Lung (tissue), 12 donors: ENCODE measurements around the gene SPRYD3. TPM values are rescaled to one million over a fixed set of nuclear protein-coding genes. Genes with fewer than 3 reads are reported as not detected.

Experiments
- ATAC-seq: fragments of 200-7000 bp; cut with Tn5 transposase; one replicate; pipeline ENCODE4 v1.9.1; 2020; ENCODE audit warnings: moderate number of reproducible peaks; ENCODE audit not compliant: insufficient read depth, low FRiP score
- DNase-seq, 3 donors: peaks; one replicate each; pipeline ENCODE4 v3.0.0-alpha.2; 2013 to 2017
- H3K27ac ChIP-seq, 2 donors: one replicate each; pipeline ENCODE4 v1.5.1; 2013; ENCODE audit warnings: mild to moderate bottlenecking in 2 of 2, moderate library complexity in 2 of 2, control low read depth in 1 of 2, inconsistent platforms in 1 of 2, low read depth in 1 of 2, low read length in 1 of 2
- H3K27me3 ChIP-seq, 3 donors: one replicate each; pipeline ENCODE4 v1.5.1; 2013; ENCODE audit warnings: low read length in 2 of 3; ENCODE audit not compliant: control insufficient read depth in 3 of 3, insufficient read depth in 3 of 3
- H3K36me3 ChIP-seq, 4 donors: one replicate each; pipeline ENCODE4 v1.5.1; 2013; ENCODE audit warnings: low read length in 4 of 4, mild to moderate bottlenecking in 1 of 4, moderate library complexity in 1 of 4; ENCODE audit not compliant: control insufficient read depth in 4 of 4, insufficient read depth in 4 of 4
- H3K4me1 ChIP-seq, 5 donors: one replicate each; pipeline ENCODE4 v1.5.1; 2013; ENCODE audit warnings: low read length in 5 of 5, mild to moderate bottlenecking in 2 of 5, moderate library complexity in 1 of 5; ENCODE audit not compliant: control insufficient read depth in 5 of 5, insufficient read depth in 5 of 5
- H3K4me3 ChIP-seq: one replicate; pipeline ENCODE4 v1.5.1; 2013; ENCODE audit warnings: mild to moderate bottlenecking, control low read depth, moderate library complexity
- H3K9ac ChIP-seq, 2 donors: one replicate each; pipeline ENCODE4 v1.5.1; 2013; ENCODE audit warnings: low read length in 2 of 2, control low read depth in 1 of 2; ENCODE audit not compliant: insufficient read depth in 1 of 2
- H3K9me3 ChIP-seq, 4 donors: one replicate each; pipeline ENCODE4 v1.5.1; 2013; ENCODE audit warnings: low read length in 3 of 4, mild to moderate bottlenecking in 1 of 4, moderate library complexity in 1 of 4; ENCODE audit not compliant: control insufficient read depth in 4 of 4, insufficient read depth in 3 of 4
- WGBS, 2 donors: extraction: QIAGEN DNeasy Blood & Tissue Kit; methylation state at CpG; one replicate each; pipeline ENCODE4 v1.1.7; 2013; 5-methylcytosine and 5-hydroxymethylcytosine counted together
- polyA plus RNA-seq, 2 donors: library from polyadenylated mRNA; stranded (reverse); fragments of 200-250 nt; gene quantifications; one replicate each; pipeline ENCODE4 v1.2.1, GENCODE V29; 2013
- total RNA-seq, 2 donors: library from RNA; depleted of rRNA in 1 of 2; stranded (reverse); fragments of >200 nt in 1 of 2; gene quantifications; one replicate each; pipeline ENCODE4 v1.2.1, GENCODE V29; 2014 to 2021
- TF ChIP-seq, protein P1 (sequence below): IDR thresholded peaks from 2 replicates; pipeline ENCODE4 v1.5.1; 2012; ENCODE audit warnings: mild to moderate bottlenecking; ENCODE audit errors: control extremely low read depth, extremely low read depth
- donor health status: control.
- donor health status: control.
- donor health status: Bipolar disorder and iron deficiency.
- donor health status: healthy.
- donor health status: DM: yes; HTN: yes; CAD: no.

The SPRYD3 gene
- total and polyA plus RNA-seq, 4 donors, result 17.1 to 60.2 (median 34.9) TPM

GRCh38 chr12:53093777-53094393 is 14.7 kb upstream of the SPRYD3 start:
- TF ChIP-seq, protein P1, sequence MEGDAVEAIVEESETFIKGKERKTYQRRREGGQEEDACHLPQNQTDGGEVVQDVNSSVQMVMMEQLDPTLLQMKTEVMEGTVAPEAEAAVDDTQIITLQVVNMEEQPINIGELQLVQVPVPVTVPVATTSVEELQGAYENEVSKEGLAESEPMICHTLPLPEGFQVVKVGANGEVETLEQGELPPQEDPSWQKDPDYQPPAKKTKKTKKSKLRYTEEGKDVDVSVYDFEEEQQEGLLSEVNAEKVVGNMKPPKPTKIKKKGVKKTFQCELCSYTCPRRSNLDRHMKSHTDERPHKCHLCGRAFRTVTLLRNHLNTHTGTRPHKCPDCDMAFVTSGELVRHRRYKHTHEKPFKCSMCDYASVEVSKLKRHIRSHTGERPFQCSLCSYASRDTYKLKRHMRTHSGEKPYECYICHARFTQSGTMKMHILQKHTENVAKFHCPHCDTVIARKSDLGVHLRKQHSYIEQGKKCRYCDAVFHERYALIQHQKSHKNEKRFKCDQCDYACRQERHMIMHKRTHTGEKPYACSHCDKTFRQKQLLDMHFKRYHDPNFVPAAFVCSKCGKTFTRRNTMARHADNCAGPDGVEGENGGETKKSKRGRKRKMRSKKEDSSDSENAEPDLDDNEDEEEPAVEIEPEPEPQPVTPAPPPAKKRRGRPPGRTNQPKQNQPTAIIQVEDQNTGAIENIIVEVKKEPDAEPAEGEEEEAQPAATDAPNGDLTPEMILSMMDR, result no peak
- ATAC-seq (no peak), DNase-seq (peak in 1 of 3 donors; percentile 34)
- Histone ChIP-seq H3K27ac (peak overlapping the region in 1 of 2 donors; percentile 8), H3K36me3 (no peaks in the 10 kb centered on the region), H3K4me1 (peaks cover 3 to 36% (median 13%) of the 10 kb centered on the region in 5 donors), H3K9me3 (no peaks in the 10 kb centered on the region), H3K27me3 (no peaks in the 10 kb centered on the region), H3K4me3 (no peak overlapping the region), H3K9ac (peak overlapping the region in 1 of 2 donors; percentile 1)
- 51 to 54% methylated on average over 6 of the region's 6 CpGs for WGBS, 2 donors

DNA sequence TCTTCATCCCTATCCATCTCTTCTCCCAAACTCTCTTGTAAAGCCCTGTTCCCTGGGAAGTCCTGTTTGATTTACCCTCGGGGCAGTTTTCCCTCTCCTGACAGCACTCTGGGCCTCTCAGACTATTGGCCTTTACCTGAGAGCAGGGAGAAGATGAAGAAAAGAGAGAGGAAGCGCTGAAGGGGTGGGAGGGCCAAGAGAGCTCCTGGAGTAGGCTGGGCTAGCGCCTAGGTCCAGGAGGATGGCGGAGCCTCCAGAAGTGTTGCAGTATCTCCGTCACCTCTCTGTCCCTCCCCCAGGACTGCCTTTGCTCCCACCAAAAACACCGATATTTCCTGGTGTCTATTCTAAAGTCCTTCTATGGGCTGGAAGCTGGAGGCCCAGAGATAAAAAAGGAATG is 12.6 kb upstream of the SPRYD3 start:
- WGBS, 2 donors, result 80 to 94% methylated on average over 6 of the region's 6 CpGs
- no peak overlapping the region for H3K9ac ChIP-seq
- H3K9me3 ChIP-seq, result no peaks in the 10 kb centered on the region
- H3K4me3 ChIP-seq, result no peak overlapping the region
- H3K27me3 ChIP-seq, result no peaks in the 10 kb centered on the region
- DNase-seq (no peak), ATAC-seq (no peak)
- H3K4me1 ChIP-seq, result peaks cover 0 to 21% (median 7%) of the 10 kb centered on the region in 5 donors
- TF ChIP-seq, protein P1, result no peak
- no peaks in the 10 kb centered on the region for H3K36me3 ChIP-seq
- H3K27ac ChIP-seq, result no peak overlapping the region

GRCh38 chr12:53090554-53090953 is 11.4 kb upstream of the SPRYD3 start:
- WGBS, 2 donors, result 64 to 67% methylated on average over 2 of the region's 2 CpGs
- H3K36me3 ChIP-seq, result no peaks in the 10 kb centered on the region
- H3K9ac ChIP-seq, result no peak overlapping the region
- no peak for DNase-seq
- no peak for ATAC-seq
- H3K27me3 ChIP-seq, result no peaks in the 10 kb centered on the region
- no peak overlapping the region for H3K27ac ChIP-seq
- no peak overlapping the region for H3K4me3 ChIP-seq
- H3K9me3 ChIP-seq, result no peaks in the 10 kb centered on the region
- H3K4me1 ChIP-seq, result peaks cover 0 to 11% (median 0%) of the 10 kb centered on the region in 5 donors
- TF ChIP-seq, protein P1, result no peak

GRCh38 chr12:53090105-53090504 is 10.9 kb upstream of the SPRYD3 start:
- no peaks in the 10 kb centered on the region for H3K27me3 ChIP-seq
- H3K4me3 ChIP-seq, result no peak overlapping the region
- no peak for ATAC-seq
- H3K36me3 ChIP-seq, result no peaks in the 10 kb centered on the region
- 95 to 97% methylated on average over 6 of the region's 6 CpGs for WGBS, 2 donors
- H3K4me1 ChIP-seq, result peaks cover 0 to 11% (median 0%) of the 10 kb centered on the region in 5 donors
- TF ChIP-seq, protein P1, result no peak
- no peak overlapping the region for H3K9ac ChIP-seq
- no peaks in the 10 kb centered on the region for H3K9me3 ChIP-seq
- H3K27ac ChIP-seq, result no peak overlapping the region
- DNase-seq, result no peak
